ENCODE data around the gene PSMB3.

PSMB3 gene

DNA sequence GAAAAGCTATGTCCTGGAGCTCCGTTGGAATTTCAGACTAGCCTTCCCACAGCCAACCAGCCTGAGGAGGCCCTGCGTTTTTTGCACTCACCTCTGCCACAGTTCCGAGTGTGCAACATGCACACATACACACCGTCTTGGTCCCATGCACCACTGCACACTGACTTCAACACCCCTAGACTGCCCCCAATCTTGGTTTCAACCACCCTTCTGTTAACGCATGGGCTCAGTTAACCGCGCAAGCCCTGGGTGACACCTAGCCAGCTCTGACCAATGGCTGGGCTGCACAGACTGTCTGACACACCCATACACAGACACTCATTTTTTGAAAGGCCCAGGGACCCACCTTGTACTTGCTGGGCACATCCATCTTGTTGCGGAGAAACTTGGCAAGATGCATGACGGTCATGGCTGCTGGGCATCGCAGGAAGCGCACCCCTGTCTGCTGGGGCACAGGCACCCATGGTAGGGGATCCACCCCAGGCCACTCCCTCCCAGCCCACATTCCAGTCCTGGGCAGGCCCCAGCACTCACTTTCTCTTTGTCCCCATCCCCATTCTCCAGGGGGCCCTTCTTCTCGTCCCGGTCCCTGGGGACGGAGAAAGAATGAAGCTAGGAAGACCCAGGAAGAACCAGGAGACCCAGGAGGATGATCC, 14.4 kb upstream of the PSMB3 start:
- TF ChIP-seq, protein P1, sequence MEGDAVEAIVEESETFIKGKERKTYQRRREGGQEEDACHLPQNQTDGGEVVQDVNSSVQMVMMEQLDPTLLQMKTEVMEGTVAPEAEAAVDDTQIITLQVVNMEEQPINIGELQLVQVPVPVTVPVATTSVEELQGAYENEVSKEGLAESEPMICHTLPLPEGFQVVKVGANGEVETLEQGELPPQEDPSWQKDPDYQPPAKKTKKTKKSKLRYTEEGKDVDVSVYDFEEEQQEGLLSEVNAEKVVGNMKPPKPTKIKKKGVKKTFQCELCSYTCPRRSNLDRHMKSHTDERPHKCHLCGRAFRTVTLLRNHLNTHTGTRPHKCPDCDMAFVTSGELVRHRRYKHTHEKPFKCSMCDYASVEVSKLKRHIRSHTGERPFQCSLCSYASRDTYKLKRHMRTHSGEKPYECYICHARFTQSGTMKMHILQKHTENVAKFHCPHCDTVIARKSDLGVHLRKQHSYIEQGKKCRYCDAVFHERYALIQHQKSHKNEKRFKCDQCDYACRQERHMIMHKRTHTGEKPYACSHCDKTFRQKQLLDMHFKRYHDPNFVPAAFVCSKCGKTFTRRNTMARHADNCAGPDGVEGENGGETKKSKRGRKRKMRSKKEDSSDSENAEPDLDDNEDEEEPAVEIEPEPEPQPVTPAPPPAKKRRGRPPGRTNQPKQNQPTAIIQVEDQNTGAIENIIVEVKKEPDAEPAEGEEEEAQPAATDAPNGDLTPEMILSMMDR (IDR thresholded peaks at IDR 0.05; ENCODE audit: borderline replicate concordance, insufficient read depth, low read depth, low read length): no peak
- no peak overlapping the region for H3K4me3 ChIP-seq (ENCODE audit: low read depth, low read length)

DNA sequence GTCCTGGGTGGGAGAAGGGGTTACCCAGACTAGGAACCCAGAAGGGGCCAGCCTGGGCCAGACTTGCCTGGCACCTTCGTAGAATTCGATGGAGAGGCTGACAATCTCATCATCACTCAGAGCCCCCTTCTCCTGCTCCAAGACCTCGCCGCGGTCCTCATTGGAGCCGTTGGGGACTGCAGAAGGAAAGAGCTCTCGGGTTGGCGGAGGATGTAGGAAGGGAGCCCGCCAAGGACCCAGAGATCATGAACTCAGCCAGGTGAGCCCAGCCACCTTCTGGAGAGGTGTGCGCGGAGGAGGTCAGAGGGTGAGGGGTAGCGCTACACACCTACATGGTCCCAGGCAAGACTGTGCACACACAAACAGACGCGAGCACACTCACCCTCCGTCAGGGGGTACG, 13.9 kb upstream of the PSMB3 start:
- no peak overlapping the region for H3K4me3 ChIP-seq (ENCODE audit: low read depth, low read length)
- TF ChIP-seq, protein P1 (IDR thresholded peaks at IDR 0.05; ENCODE audit: borderline replicate concordance, insufficient read depth, low read depth, low read length): no peak

DNA sequence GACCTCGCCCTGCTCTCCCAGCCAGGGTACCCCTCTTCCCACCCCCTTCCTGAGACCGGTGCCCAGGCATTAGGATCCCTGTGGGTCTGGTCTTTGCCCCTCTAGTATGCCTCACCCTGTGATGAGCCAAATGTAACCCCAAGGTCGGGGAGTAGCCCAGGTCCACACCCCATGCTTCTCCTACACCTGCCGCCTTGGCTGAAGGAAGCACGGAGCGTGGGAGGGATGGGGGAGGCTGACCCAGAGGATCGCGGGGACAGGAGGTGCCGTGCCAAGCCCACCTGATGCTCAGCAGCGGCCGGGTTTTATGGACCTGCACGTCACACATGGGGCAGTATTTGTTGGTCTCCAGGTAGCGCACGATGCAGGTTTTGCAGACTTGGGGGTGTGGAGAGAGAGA, 13.2 kb upstream of the PSMB3 start:
- no peak overlapping the region for H3K4me3 ChIP-seq (ENCODE audit: low read depth, low read length)
- TF ChIP-seq, protein P1 (IDR thresholded peaks at IDR 0.05; ENCODE audit: borderline replicate concordance, insufficient read depth, low read depth, low read length): no peak

DNA sequence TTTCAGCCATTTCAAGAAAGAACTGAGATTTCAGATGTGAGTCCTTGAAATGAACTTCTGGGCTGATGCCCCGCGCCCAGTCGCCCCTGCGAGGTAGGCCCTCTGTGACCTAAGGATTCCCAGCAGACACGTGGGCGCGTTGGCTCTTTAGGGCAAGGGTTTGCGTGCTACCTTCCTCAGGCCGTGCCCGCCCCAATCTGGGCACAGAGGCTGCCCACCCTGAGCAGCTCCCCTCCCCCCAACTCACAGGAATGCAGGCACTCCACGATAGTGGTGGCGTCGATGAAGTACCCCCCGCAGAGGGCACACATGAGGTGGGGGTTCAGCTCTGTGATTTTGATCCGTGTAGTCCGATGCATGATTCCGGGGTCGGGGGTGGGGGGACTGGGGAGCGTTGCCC, 12.5 kb upstream of the PSMB3 start:
- TF ChIP-seq, protein P1 (IDR thresholded peaks at IDR 0.05; ENCODE audit: borderline replicate concordance, insufficient read depth, low read depth, low read length): no peak
- H3K4me3 ChIP-seq (ENCODE audit: low read depth, low read length): no peak overlapping the region

DNA sequence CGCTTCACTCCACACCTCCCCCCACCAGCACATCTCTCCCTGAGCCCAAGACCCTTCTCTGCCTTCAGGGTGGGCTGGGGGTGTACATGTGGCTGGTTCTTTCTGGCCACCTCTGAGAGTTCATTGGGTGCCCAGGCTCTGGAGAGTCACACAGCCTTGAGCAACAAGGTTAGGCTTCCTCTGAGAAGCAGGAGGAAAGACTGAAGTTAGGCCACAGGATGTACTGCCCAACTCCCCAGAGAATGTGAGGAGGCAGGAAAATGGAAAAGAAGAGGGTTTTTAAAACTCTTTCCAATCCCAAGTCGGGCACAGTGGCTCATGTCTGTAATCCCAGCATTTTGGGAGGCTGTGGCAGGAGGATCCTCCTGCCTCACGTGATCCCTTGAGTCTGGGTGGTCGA, 11.7 kb upstream of the PSMB3 start:
- no peak overlapping the region for H3K4me3 ChIP-seq (ENCODE audit: low read depth, low read length)
- TF ChIP-seq, protein P1 (IDR thresholded peaks at IDR 0.05; ENCODE audit: borderline replicate concordance, insufficient read depth, low read depth, low read length): no peak

DNA sequence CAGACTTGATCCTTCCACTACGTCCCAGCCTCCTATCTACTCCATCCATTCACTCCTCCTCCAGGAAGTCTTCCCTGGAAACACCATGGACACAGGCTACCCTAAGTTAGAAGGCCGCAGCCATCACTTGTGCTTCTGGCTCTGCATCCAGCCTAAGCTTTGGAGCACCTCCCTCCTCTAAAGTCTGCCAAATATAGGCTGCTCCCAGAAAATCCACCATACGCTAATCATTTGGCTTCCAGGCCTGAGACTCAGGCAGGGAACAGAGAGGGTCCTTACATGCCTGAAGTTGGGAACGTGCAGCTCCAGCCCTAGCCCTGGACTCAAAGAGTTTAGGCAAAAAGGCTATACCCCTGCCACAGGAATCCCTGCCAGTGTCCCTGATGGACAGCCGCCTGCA, 11.1 kb upstream of the PSMB3 start:
- TF ChIP-seq, protein P1 (IDR thresholded peaks at IDR 0.05; ENCODE audit: borderline replicate concordance, insufficient read depth, low read depth, low read length): no peak
- no peak overlapping the region for H3K4me3 ChIP-seq (ENCODE audit: low read depth, low read length)

DNA sequence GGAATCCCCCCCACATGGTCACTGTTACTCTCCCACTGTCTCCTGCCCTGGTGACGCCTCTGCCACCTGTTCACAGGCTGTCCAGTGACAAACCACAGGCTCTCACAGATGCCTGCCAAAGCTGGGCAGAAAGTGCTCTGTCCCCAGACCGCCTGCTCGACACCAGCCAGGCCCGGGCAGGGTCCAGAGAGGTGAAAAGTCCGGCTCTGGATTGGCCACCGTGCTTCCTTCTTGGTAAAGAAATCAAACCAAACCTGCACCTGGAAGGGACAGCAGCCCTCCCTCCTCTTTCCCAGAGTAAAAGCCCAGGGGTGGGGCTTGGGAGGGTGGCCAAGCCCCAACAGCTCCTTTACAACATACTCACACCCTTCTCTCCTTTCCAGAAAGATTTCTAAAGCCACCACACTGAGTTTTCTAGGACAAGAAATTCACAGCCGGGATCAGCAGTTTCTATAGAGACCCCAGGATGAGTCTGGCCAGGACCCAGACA, 10.6 kb upstream of the PSMB3 start:
- H3K4me3 ChIP-seq (ENCODE audit: low read depth, low read length): no peak overlapping the region
- TF ChIP-seq, protein P1 (IDR thresholded peaks at IDR 0.05; ENCODE audit: borderline replicate concordance, insufficient read depth, low read depth, low read length): no peak

Measured in GM12875 (cell line).